Measurements from ENCODE around the gene PIM3. TPM values are rescaled to one million over a fixed set of nuclear protein-coding genes. Genes with fewer than 3 reads are reported as not detected.

Gene PIM3
- total and polyA plus RNA-seq, 2 of the 8 experiments (the other 6 are each of a cell fraction or from before 2014, with no cell fraction given), result 22.6 to 30.0 TPM

- TF ChIP-seq E2F6 (IDR thresholded peaks at IDR 0.05) (no peak), BCL11A (IDR thresholded peaks at IDR 0.05; ENCODE audit: low read depth in 2 of 2, low read length in 2 of 2) (no peak), ATF3 (IDR thresholded peaks at IDR 0.05; ENCODE audit: insufficient read depth, low read depth, low read length) (no peak), SUZ12 (IDR thresholded peaks at IDR 0.05; ENCODE audit: low read length) (no peak), SP2 (IDR thresholded peaks at IDR 0.05; ENCODE audit: low read length) (no peak), TBP (IDR thresholded peaks at IDR 0.05; ENCODE audit: low read depth, low read length) (no peak), SP4 (IDR thresholded peaks at IDR 0.05; ENCODE audit: low read length) (no peak)
Observed at GRCh38 chr22:49913026-49913425, 47.5 kb upstream of the PIM3 start (continued).

Data from H1 (cell line).